H9 (cell line): Measurements from ENCODE around the gene PGLYRP2. TPM values are rescaled to one million over a fixed set of nuclear protein-coding genes. Genes with fewer than 3 reads are reported as not detected.

ENCODE experiments used
- DNase-seq: peaks from one replicate; pipeline ENCODE4 v3.0.0-alpha.2; 2017
- H2AFZ ChIP-seq: one replicate; pipeline ENCODE4 v1.6.1; 2013; ENCODE audit warnings: mild to moderate bottlenecking, low read length, control low read depth, moderate library complexity
- H2AK5ac ChIP-seq: 2 replicates; pipeline ENCODE4 v1.6.1; 2013; ENCODE audit warnings: low read length, control low read depth, mixed read lengths; ENCODE audit not compliant: insufficient read length
- H2BK120ac ChIP-seq: one replicate; pipeline ENCODE4 v1.6.1; 2013; ENCODE audit warnings: low read depth, mild to moderate bottlenecking, low read length, control low read depth, inconsistent platforms; ENCODE audit not compliant: poor library complexity, severe bottlenecking
- H2BK12ac ChIP-seq: 2 replicates; pipeline ENCODE4 v1.6.1; 2013; ENCODE audit warnings: low read length, control low read depth, mixed read lengths, low read depth; ENCODE audit not compliant: insufficient read length
- H2BK15ac ChIP-seq: 2 replicates; pipeline ENCODE4 v1.6.1; 2013; ENCODE audit warnings: low read depth, low read length, control low read depth
- H2BK20ac ChIP-seq: one replicate; pipeline ENCODE4 v1.6.1; 2013; ENCODE audit warnings: low read depth, mild to moderate bottlenecking, low read length, control low read depth, inconsistent platforms; ENCODE audit not compliant: poor library complexity, severe bottlenecking
- H2BK5ac ChIP-seq: 2 replicates; pipeline ENCODE4 v1.6.1; 2013; ENCODE audit warnings: low read length, control low read depth, mixed read lengths; ENCODE audit not compliant: insufficient read length
- H3K14ac ChIP-seq: 2 replicates; pipeline ENCODE4 v1.6.1; 2013; ENCODE audit warnings: low read length, control low read depth; ENCODE audit not compliant: insufficient read depth
- H3K18ac ChIP-seq: 2 replicates; pipeline ENCODE4 v1.6.1; 2013; ENCODE audit warnings: low read depth, mild to moderate bottlenecking, mixed read lengths, low read length, control low read depth; ENCODE audit not compliant: insufficient read length
- H3K23ac ChIP-seq: 2 replicates; pipeline ENCODE4 v1.6.1; 2013; ENCODE audit warnings: low read length, control low read depth, mixed read lengths, low read depth; ENCODE audit not compliant: insufficient read length
- H3K23me2 ChIP-seq: 2 replicates; pipeline ENCODE4 v1.6.1; 2013; ENCODE audit warnings: low read depth, mild to moderate bottlenecking, mixed read lengths, low read length, control low read depth; ENCODE audit not compliant: insufficient read length, poor library complexity, severe bottlenecking
- H3K27ac ChIP-seq: 2 replicates; pipeline ENCODE4 v1.5.1; 2013; ENCODE audit warnings: low read length, control low read depth, mixed read lengths, low read depth; ENCODE audit not compliant: insufficient read length
- H3K27me3 ChIP-seq: 2 replicates; pipeline ENCODE4 v1.6.1; 2013; ENCODE audit warnings: low read length, control low read depth, inconsistent platforms; ENCODE audit not compliant: insufficient read depth
- H3K4ac ChIP-seq: 2 replicates; pipeline ENCODE4 v1.6.1; 2013; ENCODE audit warnings: low read depth, mild to moderate bottlenecking, control low read depth, inconsistent platforms, low read length, moderate library complexity
- H3K4me1 ChIP-seq: 2 replicates; pipeline ENCODE4 v1.6.1; 2013; ENCODE audit warnings: low read length, control low read depth, inconsistent platforms; ENCODE audit not compliant: insufficient read depth
- H3K4me2 ChIP-seq: 2 replicates; pipeline ENCODE4 v1.6.1; 2013; ENCODE audit warnings: low read length, control low read depth, mixed read lengths; ENCODE audit not compliant: insufficient read length, insufficient read depth
- H3K56ac ChIP-seq: 2 replicates; pipeline ENCODE4 v1.6.1; 2013; ENCODE audit warnings: low read depth, mild to moderate bottlenecking, mixed read lengths, low read length, control low read depth; ENCODE audit not compliant: insufficient read length
- H3K79me1 ChIP-seq: 2 replicates; pipeline ENCODE4 v1.6.1; 2013; ENCODE audit warnings: low read depth, mild to moderate bottlenecking, moderate library complexity, low read length, control low read depth, inconsistent platforms; ENCODE audit not compliant: insufficient read depth, poor library complexity, severe bottlenecking
- H3K79me2 ChIP-seq: 2 replicates; pipeline ENCODE4 v1.6.1; 2013; ENCODE audit warnings: low read length, control low read depth, inconsistent platforms; ENCODE audit not compliant: insufficient read depth
- H3K9ac ChIP-seq: 2 replicates; pipeline ENCODE4 v1.6.1; 2013; ENCODE audit warnings: low read length, control low read depth, mixed read lengths; ENCODE audit not compliant: insufficient read length; ENCODE audit errors: extremely low read depth
- H3K9me3 ChIP-seq: one replicate; pipeline ENCODE4 v1.6.1; 2013; ENCODE audit warnings: low read depth, low read length, inconsistent platforms; ENCODE audit not compliant: control insufficient read depth
- H3T11ph ChIP-seq: one replicate; pipeline ENCODE4 v1.6.1; 2013; ENCODE audit warnings: mild to moderate bottlenecking, low read length, control low read depth, inconsistent platforms
- H4K20me1 ChIP-seq: one replicate; pipeline ENCODE4 v1.6.1; 2013; ENCODE audit not compliant: control insufficient read depth, insufficient read length, insufficient read depth
- H4K5ac ChIP-seq: 2 replicates; pipeline ENCODE4 v1.6.1; 2013; ENCODE audit warnings: low read depth, mild to moderate bottlenecking, mixed read lengths, low read length, control low read depth; ENCODE audit not compliant: insufficient read length
- H4K8ac ChIP-seq: replicated peaks from 2 replicates; pipeline ENCODE4 v1.6.1; 2013; ENCODE audit warnings: low read length, control low read depth, mixed read lengths, low read depth; ENCODE audit not compliant: insufficient read length
- H4K91ac ChIP-seq: 2 replicates; pipeline ENCODE4 v1.6.1; 2013; ENCODE audit warnings: low read depth, mild to moderate bottlenecking, moderate library complexity, mixed read lengths, low read length, control low read depth; ENCODE audit not compliant: insufficient read length
- H3K27ac Mint-ChIP-seq, 3 experiments: 2 replicates in 2 of 3; 3 replicates in 1 of 3; pipeline ENCODE4 v1.8.0; 2020 to 2021; ENCODE audit warnings: mixed read lengths in 3 of 3, mild to moderate bottlenecking in 1 of 3, moderate library complexity in 1 of 3
- H3K27me3 Mint-ChIP-seq: 2 replicates; pipeline ENCODE4 v1.8.0; 2021; ENCODE audit warnings: low read depth, mild to moderate bottlenecking, moderate library complexity, mixed read lengths
- H3K36me3 Mint-ChIP-seq, 3 experiments: 2 replicates in 2 of 3; 3 replicates in 1 of 3; pipeline ENCODE4 v1.8.0; 2020 to 2021; ENCODE audit warnings: low read depth in 3 of 3, mixed read lengths in 3 of 3; ENCODE audit not compliant: insufficient read depth in 1 of 3
- H3K4me1 Mint-ChIP-seq, 2 experiments: 2 replicates each; pipeline ENCODE4 v1.8.0; 2020; ENCODE audit warnings: mixed read lengths in 2 of 2
- H3K4me3 Mint-ChIP-seq, 2 experiments: 2 replicates in 1 of 2; 3 replicates in 1 of 2; pipeline ENCODE4 v1.8.0; 2020 to 2021; ENCODE audit warnings: mild to moderate bottlenecking in 2 of 2, mixed read lengths in 2 of 2, moderate library complexity in 1 of 2
- H3K9me3 Mint-ChIP-seq, 2 experiments: 2 replicates in 1 of 2; 3 replicates in 1 of 2; pipeline ENCODE4 v1.8.0; 2020; ENCODE audit warnings: mild to moderate bottlenecking in 2 of 2, mixed read lengths in 2 of 2, moderate library complexity in 1 of 2
- WGBS: extraction: QIAGEN DNeasy Blood & Tissue Kit; methylation state at CpG from one replicate; pipeline ENCODE4 v1.1.7; 2013; ENCODE audit warnings: missing lambda C conversion rate, low lambda C conversion rate, mixed read lengths; ENCODE audit not compliant: insufficient read length; ENCODE audit errors: extremely low coverage; 5-methylcytosine and 5-hydroxymethylcytosine counted together
- total RNA-seq: library from RNA; stranded (reverse); gene quantifications from 2 replicates; pipeline ENCODE4 v1.2.1, GENCODE V29; 2021
- TF ChIP-seq, protein P1 (sequence below): fragments of 200-600 bp; sonication (generic); conservative IDR thresholded peaks from 3 replicates; pipeline ENCODE4 v1.8.0; 2021; ENCODE audit warnings: antibody characterized with exemption, mild to moderate bottlenecking

The PGLYRP2 gene
- total RNA-seq, 1 experiment from 2014 or later: not detected

DNA sequence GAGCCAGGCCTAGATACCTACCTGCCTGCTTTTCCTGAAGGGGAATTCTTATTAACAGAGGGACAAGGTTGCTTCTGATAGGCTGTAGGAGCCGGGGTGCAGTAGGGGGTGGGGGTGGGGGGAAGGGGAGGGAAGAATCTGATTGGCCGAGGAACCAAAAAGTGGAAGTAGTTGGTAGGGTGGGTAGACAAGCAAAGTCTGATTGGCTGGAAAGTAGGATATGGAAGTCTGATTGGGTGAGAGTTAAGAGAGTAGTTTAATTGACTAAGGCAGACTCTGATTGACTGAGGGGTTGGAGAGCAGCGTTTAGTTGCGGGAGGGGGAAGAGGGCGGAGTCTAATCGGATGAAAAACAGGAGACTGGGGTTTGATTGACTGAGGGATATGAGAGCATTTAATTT lies 19.6 kb upstream of the PGLYRP2 start:
- no peak overlapping the region for H3T11ph ChIP-seq
- H2BK15ac ChIP-seq: no peak overlapping the region
- H3K56ac ChIP-seq: no peak overlapping the region
- no peak overlapping the region for H2BK120ac ChIP-seq
- no peaks in the 10 kb centered on the region for H3K79me1 ChIP-seq
- H3K27me3 ChIP-seq: no peaks in the 10 kb centered on the region
- H3K14ac ChIP-seq: no peak overlapping the region
- H2BK20ac ChIP-seq: no peak overlapping the region
- H4K8ac ChIP-seq: no peak overlapping the region
- no peak overlapping the region for H2AFZ ChIP-seq
- peaks cover 0 to 30% (median 5%) of the 10 kb centered on the region in 3 experiments; a peak in 4 of 7 replicates for H3K36me3 Mint-ChIP-seq
- H3K23me2 ChIP-seq: no peaks in the 10 kb centered on the region
- peaks cover 1% of the 10 kb centered on the region for H3K27me3 Mint-ChIP-seq
- no peak overlapping the region for H2BK5ac ChIP-seq
- no peak overlapping the region for H2BK12ac ChIP-seq
- no peaks in the 10 kb centered on the region for H3K4me1 Mint-ChIP-seq
- H3K4me1 ChIP-seq: no peaks in the 10 kb centered on the region
- no peak overlapping the region for H3K4me2 ChIP-seq
- H3K9me3 Mint-ChIP-seq: peaks cover 40 to 76% of the 10 kb centered on the region in 2 experiments
- no peak overlapping the region for H3K18ac ChIP-seq
- H3K4ac ChIP-seq: no peak overlapping the region
- TF ChIP-seq, protein P1, sequence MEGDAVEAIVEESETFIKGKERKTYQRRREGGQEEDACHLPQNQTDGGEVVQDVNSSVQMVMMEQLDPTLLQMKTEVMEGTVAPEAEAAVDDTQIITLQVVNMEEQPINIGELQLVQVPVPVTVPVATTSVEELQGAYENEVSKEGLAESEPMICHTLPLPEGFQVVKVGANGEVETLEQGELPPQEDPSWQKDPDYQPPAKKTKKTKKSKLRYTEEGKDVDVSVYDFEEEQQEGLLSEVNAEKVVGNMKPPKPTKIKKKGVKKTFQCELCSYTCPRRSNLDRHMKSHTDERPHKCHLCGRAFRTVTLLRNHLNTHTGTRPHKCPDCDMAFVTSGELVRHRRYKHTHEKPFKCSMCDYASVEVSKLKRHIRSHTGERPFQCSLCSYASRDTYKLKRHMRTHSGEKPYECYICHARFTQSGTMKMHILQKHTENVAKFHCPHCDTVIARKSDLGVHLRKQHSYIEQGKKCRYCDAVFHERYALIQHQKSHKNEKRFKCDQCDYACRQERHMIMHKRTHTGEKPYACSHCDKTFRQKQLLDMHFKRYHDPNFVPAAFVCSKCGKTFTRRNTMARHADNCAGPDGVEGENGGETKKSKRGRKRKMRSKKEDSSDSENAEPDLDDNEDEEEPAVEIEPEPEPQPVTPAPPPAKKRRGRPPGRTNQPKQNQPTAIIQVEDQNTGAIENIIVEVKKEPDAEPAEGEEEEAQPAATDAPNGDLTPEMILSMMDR: no peak
- H3K79me2 ChIP-seq: no peaks in the 10 kb centered on the region
- DNase-seq: peak; percentile 77
- H3K9ac ChIP-seq: no peak overlapping the region
- H4K91ac ChIP-seq: no peak overlapping the region
- peaks cover 48% of the 10 kb centered on the region for H3K9me3 ChIP-seq
- H4K20me1 ChIP-seq: no peaks in the 10 kb centered on the region
- no peak overlapping the region for H3K27ac ChIP-seq
- peak overlapping the region in 1 of 2 experiments; percentile 38; a peak in 1 of 5 replicates for H3K4me3 Mint-ChIP-seq
- no peak overlapping the region for H3K27ac Mint-ChIP-seq
- no peak overlapping the region for H2AK5ac ChIP-seq
- WGBS: no CpG with 5 or more reads among the region's 6 CpGs
- H4K5ac ChIP-seq: no peak overlapping the region
- H3K23ac ChIP-seq: no peak overlapping the region
